ENCODE measurements around the gene DGKE.

Gene DGKE

DNA sequence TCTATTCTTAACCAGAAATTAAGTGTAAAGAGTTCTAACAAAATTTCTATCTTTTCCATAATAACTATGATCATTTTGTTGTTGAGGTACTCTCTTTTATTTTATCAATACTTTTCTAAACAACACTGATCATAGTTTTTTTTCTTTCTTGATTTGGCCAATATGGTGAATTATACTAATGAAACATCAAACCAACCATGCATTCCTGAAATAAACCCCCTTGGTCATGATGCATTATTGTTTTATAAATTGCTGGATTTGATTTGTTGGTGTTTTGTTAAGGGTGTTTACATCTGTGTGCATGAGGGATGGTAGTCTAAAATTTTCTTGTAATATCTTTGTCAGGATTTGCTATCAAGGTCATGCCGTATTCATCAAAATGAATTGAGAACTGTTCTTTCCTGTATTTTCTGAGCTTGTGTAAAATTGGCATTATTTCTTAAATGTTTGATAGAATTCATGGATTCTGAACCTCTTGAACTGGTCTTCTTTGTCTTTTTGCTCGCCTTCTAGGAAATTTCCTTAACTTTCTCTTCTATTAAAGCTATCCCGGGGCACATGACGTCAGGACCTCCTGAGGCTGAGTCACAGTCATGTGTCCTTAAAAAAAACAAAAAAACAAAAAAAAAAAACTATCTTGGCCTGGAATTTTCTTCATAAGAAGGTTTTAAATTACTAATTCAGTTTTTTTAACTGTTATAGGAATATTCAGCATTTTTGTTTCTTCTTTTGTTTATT is 83.8 kb downstream of the DGKE start:
- DNase-seq = no peak

DNA sequence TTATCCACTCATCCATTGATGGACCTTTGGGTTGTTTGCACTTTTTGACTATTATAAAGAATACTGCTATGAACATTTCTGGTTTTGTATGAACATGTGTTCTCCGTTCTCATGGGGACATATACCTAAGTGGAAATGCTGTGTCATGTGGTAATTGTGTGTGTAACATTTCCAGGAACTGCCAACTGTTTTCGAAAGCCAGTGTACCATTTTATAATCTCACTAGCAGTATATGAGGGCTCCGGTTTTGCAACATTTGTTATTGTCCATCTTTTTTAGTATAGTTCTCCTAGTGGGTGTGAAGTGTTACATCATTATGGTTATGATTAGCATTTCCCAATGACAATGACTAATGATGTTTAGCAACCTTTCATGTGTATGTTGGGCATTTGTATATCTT is 85.0 kb downstream of the DGKE start:
- no peak for DNase-seq
